Urinary bladder (tissue), 4 donors: ENCODE data around the gene UBAP2L. TPM values are rescaled to one million over a fixed set of nuclear protein-coding genes. Genes with fewer than 3 reads are reported as not detected.
A peak's percentile ranks its signal among the peaks of the same experiment; 100 is the strongest.

Source experiments
- DNase-seq: peaks from one replicate; pipeline ENCODE4 v3.0.0-alpha.2; 2015; ENCODE audit errors: extremely low spot score
- H3K27ac ChIP-seq: one replicate; pipeline ENCODE4 v1.5.1; 2013; ENCODE audit warnings: low read depth, mild to moderate bottlenecking, moderate library complexity
- H3K36me3 ChIP-seq: one replicate; pipeline ENCODE4 v1.6.1; 2013; ENCODE audit warnings: mild to moderate bottlenecking, moderate library complexity; ENCODE audit not compliant: insufficient read depth
- H3K4me1 ChIP-seq: one replicate; pipeline ENCODE4 v1.6.1; 2013; ENCODE audit warnings: mild to moderate bottlenecking, moderate library complexity; ENCODE audit not compliant: insufficient read depth
- H3K4me3 ChIP-seq: one replicate; pipeline ENCODE4 v1.5.1; 2013; ENCODE audit warnings: low read depth, low read length
- WGBS: extraction: QIAGEN DNeasy Blood & Tissue Kit; methylation state at CpG from one replicate; pipeline ENCODE4 v1.1.7; 2013; 5-methylcytosine and 5-hydroxymethylcytosine counted together
- polyA plus RNA-seq: library from polyadenylated mRNA; stranded (reverse); fragments of 200-250 nt; gene quantifications from one replicate; pipeline ENCODE4 v1.2.3, GENCODE V29; 2013
- total RNA-seq: library from RNA; depleted of rRNA; stranded (reverse); fragments of >200 nt; gene quantifications from one replicate; pipeline ENCODE4 v1.2.3, GENCODE V29; 2014
- donor health status: healthy with polysubstance abuse.
- donor health status: healthy.

Gene UBAP2L, protein sequence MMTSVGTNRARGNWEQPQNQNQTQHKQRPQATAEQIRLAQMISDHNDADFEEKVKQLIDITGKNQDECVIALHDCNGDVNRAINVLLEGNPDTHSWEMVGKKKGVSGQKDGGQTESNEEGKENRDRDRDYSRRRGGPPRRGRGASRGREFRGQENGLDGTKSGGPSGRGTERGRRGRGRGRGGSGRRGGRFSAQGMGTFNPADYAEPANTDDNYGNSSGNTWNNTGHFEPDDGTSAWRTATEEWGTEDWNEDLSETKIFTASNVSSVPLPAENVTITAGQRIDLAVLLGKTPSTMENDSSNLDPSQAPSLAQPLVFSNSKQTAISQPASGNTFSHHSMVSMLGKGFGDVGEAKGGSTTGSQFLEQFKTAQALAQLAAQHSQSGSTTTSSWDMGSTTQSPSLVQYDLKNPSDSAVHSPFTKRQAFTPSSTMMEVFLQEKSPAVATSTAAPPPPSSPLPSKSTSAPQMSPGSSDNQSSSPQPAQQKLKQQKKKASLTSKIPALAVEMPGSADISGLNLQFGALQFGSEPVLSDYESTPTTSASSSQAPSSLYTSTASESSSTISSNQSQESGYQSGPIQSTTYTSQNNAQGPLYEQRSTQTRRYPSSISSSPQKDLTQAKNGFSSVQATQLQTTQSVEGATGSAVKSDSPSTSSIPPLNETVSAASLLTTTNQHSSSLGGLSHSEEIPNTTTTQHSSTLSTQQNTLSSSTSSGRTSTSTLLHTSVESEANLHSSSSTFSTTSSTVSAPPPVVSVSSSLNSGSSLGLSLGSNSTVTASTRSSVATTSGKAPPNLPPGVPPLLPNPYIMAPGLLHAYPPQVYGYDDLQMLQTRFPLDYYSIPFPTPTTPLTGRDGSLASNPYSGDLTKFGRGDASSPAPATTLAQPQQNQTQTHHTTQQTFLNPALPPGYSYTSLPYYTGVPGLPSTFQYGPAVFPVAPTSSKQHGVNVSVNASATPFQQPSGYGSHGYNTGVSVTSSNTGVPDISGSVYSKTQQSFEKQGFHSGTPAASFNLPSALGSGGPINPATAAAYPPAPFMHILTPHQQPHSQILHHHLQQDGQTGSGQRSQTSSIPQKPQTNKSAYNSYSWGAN
- total RNA-seq: 74.7 TPM
- 91.2 TPM for polyA plus RNA-seq

DNA sequence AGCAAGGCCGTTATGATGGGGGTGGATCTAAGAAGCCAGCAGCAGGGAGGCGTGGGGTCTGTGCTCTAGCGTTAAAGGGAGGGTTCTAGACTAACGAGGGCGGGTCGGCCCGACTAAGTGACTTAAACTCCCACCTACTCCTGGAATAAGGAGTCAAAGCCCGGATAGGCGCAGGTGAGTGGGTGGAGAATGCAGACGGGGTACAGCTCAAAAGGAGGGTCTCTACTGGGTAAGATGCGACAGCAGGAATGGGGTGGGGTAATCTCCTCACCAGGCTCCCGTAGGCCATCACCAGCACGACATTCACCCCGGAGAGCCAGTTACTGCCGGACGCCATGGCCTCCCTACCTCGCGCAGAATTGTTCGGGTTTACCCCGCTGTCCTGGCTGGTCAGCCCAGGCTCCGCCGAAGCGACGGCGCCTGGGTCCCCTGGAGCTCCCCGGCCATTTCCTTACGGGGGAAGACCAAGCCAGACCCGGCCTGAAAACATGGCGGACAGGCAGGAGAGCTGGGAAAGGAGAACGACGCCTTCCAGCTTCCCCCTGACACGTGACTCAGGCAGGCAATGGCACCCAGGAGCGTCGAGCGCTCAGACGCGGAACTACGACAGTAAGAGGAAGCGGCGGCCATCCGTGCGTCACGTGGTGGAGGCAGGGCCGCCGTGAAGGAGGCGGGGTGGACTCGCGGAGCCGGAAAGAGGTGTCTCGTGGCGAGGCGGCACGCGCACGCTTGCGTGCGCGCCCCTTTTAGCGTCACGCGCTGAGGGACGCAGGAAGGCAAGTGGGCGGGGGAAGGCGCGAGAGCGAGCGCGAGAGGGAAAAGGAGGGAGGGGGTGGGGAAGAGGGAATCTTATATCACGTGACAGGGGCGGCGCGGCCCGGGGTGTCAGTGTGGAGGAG is at the start of gene UBAP2L:
UBAP2L (plus strand) TSS at position 885 of the 899 bp plus-strand sequence. CDS start 4,169 bp downstream, outside the sequence.
- DNase-seq: peak; percentile 95
- WGBS: under 1% methylated on average over 73 of the region's 73 CpGs
- peaks cover 2% of the 10 kb centered on the region for H3K4me1 ChIP-seq
- peak within 1 kb of the TSS; percentile 99 for H3K27ac ChIP-seq
- H3K36me3 ChIP-seq: peaks cover 2% of the 10 kb centered on the region
- H3K4me3 ChIP-seq: peak within 1 kb of the TSS; percentile 91

DNA sequence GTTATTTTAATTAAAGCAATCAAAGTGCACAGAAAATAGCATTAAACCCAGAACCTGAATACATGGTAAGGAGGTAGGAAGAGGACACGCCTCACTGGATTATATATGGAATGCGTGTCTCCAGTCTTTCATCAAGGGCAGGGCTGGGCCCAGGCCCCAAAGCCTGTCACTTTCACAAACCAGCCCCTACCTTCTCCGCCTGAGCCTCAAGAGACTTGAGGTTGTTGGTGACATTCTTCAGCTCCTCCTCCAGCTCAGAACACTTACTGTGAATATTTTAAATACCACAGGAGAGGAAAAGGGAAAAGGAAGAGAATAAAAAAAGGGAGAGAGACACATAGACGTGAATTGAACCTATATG is 49.6 kb upstream of the UBAP2L start:
- no peak for DNase-seq
- 88% methylated on average over 4 of the region's 4 CpGs for WGBS
- Histone ChIP-seq H3K36me3 (peaks cover 2% of the 10 kb centered on the region), H3K27ac (no peak overlapping the region), H3K4me1 (no peaks in the 10 kb centered on the region), H3K4me3 (no peak overlapping the region)

DNA sequence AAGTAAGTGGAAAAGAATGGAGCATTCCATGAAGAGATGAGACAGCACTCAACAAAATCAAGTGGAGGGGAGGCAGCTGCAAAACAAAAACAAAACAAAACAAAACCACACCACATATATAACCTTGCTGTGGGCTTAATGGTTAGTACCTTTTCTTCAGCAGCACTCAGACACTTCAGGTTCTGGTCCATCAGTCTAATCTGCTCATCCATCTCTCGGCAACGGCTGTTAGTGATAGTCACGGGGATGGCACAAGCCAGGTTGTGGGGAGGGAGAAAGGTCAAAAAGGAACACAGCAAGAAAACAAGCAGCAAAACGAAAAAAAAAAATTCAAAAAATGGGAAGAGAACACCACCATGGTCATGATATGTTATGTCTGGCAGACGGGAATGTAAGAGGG is 48.9 kb upstream of the UBAP2L start:
- DNase-seq: no peak
- H3K4me3 ChIP-seq: no peak overlapping the region
- peaks cover 2% of the 10 kb centered on the region for H3K36me3 ChIP-seq
- H3K4me1 ChIP-seq: no peaks in the 10 kb centered on the region
- 91% methylated on average over 5 of the region's 5 CpGs for WGBS
- H3K27ac ChIP-seq: no peak overlapping the region

DNA sequence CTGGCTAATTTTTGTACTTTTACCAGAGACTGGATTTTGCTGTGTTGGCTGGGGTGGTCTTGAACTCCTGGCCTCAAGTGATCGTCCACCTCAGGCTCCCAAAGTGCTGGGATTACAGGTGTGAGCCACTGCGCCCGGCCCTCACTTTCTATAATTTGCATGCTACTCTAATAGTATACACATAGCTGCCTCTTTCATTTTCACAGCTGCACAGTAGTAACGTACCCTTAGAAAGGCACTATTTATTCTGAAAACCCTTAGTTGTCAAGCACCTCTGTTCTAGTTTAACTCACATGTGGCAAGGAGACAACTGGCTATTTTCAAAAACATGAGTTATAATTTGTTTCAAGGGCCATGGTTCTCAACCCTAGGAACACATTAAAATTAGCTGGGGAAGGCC is 46.1 kb upstream of the UBAP2L start:
- Histone ChIP-seq H3K4me3 (no peak overlapping the region), H3K36me3 (peaks cover under 1% of the 10 kb centered on the region), H3K4me1 (peaks cover 2% of the 10 kb centered on the region), H3K27ac (no peak overlapping the region)
- no peak for DNase-seq
- WGBS: 92% methylated on average over 4 of the region's 4 CpGs

DNA sequence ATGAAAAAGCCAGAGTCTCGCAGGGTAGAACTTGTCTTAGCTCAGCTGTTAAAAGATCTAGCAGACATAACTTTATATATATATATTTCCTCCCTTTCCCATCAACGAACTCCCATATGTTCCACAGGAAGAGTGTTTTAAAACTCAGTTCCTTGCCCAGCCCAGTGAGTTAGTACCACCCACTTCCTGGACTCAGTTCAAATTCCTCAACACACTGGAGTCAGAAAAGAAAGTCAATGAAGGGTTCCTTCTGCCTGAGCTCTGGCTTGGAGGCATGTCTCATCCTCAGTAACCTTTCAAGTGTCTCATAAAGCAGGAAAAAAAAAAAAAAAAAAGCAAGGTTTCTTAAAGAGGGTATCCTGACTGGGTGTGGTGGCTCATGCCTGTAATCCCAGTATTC is 44.4 kb upstream of the UBAP2L start:
- DNase-seq: no peak
- Histone ChIP-seq H3K36me3 (no peaks in the 10 kb centered on the region), H3K4me1 (peaks cover 2% of the 10 kb centered on the region), H3K27ac (no peak overlapping the region), H3K4me3 (no peak overlapping the region)
- whole genome bisulfite sequencing: 21% methylated on average over 2 of the region's 2 CpGs

DNA sequence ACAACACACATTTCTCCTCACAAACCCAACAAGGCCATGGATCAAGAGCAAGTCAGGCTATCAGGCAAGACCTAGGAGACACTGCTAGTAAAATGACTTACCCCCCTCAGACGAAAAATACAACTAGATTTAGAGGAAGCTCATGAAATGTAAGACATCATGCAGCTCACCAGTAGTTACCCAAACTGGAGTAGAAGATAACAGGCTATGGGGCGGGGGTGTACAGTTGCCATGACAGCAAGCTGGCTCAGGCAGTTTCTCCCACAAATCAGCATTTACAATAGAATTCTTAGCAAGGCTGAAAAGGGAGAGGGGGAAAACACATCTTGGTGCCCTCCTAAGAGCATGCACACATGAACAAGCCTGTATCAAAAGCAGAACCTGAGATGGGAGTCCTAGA is 42.7 kb upstream of the UBAP2L start:
- H3K36me3 ChIP-seq: no peaks in the 10 kb centered on the region
- no peak for DNase-seq
- H3K4me1 ChIP-seq: peaks cover 2% of the 10 kb centered on the region
- no peak overlapping the region for H3K4me3 ChIP-seq
- no peak overlapping the region for H3K27ac ChIP-seq
- WGBS: 29% methylated on average over 2 of the region's 2 CpGs

DNA sequence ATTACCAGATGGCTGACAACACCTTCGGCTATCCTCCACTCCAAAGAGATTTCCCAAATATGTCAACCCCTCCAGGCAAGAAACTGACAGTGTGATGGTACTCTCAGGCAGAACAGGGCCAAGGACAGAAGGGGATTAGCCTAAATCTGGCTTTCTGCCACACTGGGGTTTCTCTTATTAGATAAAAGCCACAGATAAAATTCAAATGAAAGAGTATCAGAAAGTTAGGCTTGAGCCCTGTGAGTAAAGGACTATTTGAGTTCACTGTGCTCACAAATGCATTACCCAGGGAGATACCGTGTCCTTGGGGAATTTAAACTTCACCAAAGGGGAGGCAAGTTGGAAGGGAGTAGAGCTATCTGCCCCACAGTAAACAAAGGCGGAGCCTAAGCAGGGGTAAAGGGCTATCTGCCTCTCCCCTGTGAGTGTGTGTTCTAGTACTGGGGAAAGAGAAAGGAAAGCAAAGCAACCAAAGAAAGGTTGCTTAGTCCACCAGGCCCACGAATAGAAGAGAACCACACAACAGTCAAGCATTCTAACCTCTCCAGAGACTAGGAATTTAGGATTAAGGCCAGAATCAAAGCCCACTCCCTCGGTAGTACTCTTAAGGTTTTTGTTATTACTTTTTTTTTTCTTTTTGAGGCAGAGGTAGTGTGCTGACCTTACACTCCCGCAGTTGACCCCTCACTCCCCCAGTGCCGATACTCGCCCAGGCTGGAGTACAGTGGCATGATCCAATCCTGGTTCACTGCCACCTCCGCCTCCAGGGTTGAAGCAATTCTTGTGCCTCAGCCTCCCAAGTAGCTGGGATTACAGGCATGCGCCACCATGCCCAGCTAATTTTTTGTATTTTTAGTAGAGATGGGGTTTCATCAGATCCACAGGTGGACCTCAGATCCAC is 41.6 kb upstream of the UBAP2L start:
- Histone ChIP-seq H3K36me3 (no peaks in the 10 kb centered on the region), H3K4me1 (peaks cover 2% of the 10 kb centered on the region), H3K4me3 (no peak overlapping the region), H3K27ac (no peak overlapping the region)
- 71% methylated on average over 10 of the region's 10 CpGs for WGBS
- no peak for DNase-seq

DNA sequence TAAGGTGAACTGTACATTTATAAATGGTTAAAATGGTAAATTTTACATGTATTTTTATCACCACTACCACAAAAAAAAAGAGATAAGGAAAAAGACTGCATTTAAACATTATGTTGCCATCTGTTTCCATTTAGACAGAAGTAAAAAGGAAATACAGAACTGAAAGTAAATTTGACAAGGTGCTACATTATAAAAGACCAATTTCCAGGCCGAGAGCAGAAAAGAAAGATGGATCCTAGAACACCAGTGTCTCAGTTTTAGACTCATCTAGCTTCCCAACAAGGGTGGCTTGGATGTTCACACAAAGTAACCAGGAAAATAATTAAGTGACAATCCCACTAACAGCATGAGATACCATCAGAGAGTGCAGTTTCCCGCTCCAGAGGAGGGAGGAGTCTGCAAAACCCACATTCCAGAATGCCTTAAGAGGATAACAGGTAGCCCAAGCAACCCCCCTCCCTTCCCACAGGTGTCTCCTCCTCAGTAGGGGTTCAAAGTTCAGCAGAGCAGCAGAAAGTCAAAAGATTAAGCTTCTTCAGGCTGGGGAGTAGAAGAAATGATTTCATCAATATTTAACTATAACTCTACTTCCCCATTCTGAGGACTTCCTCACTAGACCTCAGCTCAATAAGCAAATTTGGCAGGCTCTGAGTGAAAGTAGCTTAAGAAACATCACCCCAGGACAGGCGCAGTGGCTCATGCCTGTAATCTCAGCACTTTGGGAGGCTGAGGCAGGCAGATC is 40.6 kb upstream of the UBAP2L start:
- H3K4me1 ChIP-seq: peaks cover 2% of the 10 kb centered on the region
- H3K36me3 ChIP-seq: no peaks in the 10 kb centered on the region
- H3K27ac ChIP-seq: no peak overlapping the region
- WGBS: 70% methylated on average over 3 of the region's 3 CpGs
- no peak overlapping the region for H3K4me3 ChIP-seq
- DNase-seq: no peak

DNA sequence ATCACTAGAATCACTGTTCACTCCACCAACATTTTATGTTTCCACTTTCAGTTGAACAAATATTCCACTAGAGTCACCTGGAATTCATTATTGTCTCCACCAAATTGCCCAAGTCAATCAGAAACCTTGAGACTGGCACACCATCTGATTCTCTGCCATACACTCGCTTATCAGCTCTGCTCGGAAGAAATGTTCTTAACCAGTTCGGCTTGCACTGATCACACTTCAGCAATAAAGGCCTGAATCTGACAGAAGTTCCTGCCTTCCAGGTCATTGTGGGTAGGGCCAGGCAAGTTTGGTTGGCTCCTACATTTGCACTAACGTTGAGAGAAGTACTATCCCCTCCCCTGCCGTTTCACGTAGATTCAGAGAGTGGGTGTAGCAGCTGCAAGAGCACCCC is 38.8 kb upstream of the UBAP2L start:
- peaks cover 2% of the 10 kb centered on the region for H3K4me1 ChIP-seq
- no peaks in the 10 kb centered on the region for H3K36me3 ChIP-seq
- peak overlapping the region; percentile 67 for H3K4me3 ChIP-seq
- no peak overlapping the region for H3K27ac ChIP-seq
- under 1% methylated on average over 6 of the region's 6 CpGs for WGBS
- no peak for DNase-seq

DNA sequence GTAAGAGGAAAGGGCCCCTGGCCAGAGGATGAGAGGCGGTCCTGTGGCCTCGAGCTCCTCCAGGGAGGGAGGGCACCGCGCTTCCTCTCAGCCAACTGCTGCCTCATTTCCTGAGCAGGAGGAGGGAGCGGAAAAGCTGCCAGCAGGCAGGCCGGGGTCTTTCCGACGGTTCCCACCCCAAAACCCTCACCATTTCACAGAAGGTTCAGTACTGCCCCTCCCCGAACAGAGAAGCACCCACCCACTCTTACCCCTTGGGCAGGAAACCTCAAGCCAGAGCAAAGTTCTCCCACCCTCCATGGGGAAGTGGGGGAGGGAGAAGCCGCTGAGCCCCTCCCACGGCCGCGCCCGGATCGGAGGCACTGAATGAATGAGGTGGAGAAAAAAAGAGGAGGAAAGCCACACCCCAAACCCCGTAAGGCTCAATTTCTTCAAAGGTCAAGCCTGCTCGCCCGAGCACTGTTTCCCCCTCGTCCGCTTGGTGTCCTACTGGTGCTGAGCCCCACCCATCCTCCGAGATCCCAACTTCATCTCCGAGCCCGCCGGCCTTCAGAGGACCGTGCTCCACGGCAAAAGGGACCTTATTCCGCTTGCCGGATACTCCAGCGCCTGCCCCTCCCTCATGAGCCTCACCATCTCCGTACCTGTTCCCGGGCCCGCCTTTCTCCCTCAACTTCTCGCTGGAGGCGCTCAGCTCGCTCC is 38.3 kb upstream of the UBAP2L start:
- peak overlapping the region; percentile 67 for H3K4me3 ChIP-seq
- WGBS: under 1% methylated on average over 35 of the region's 35 CpGs
- DNase-seq: peak; percentile 46
- peaks cover under 1% of the 10 kb centered on the region for H3K4me1 ChIP-seq
- H3K36me3 ChIP-seq: no peaks in the 10 kb centered on the region
- H3K27ac ChIP-seq: peak overlapping the region; percentile 88
